Central memory CD8-positive, alpha-beta T cell (primary cell): Measurements from ENCODE around the gene HEMGN.
"Not testable (repeated sequence)": the region's sequence is repeated elsewhere in the genome, so short reads cannot be mapped to it uniquely, and the experiment has no call there.

Experiments used
- ATAC-seq: fragments of 150-1000 bp; cut with Tn5 transposase; replicated peaks from 2 replicates; pipeline ENCODE4 v1.10.0; 2022; ENCODE audit warnings: mild to moderate bottlenecking, moderate FRiP score, moderate number of reproducible peaks; ENCODE audit not compliant: poor library complexity, severe bottlenecking; ENCODE audit errors: extremely low read depth
- DNase-seq, 2 donors: peaks; one replicate each; pipeline ENCODE4 v3.0.0; 2021; ENCODE audit warnings: low spot score in 2 of 2
- H3K27ac Mint-ChIP-seq: one replicate; pipeline ENCODE4 v1.8.0; 2022; ENCODE audit warnings: low read depth, mild to moderate bottlenecking, moderate library complexity, mixed read lengths
- H3K27me3 Mint-ChIP-seq: one replicate; pipeline ENCODE4 v1.8.0; 2022; ENCODE audit warnings: mixed read lengths
- H3K36me3 Mint-ChIP-seq: one replicate; pipeline ENCODE4 v1.8.0; 2022; ENCODE audit warnings: mild to moderate bottlenecking, moderate library complexity, mixed read lengths; ENCODE audit not compliant: insufficient read depth
- H3K4me1 Mint-ChIP-seq: one replicate; pipeline ENCODE4 v1.8.0; 2022; ENCODE audit warnings: mixed read lengths
- H3K4me3 Mint-ChIP-seq: one replicate; pipeline ENCODE4 v1.8.0; 2022; ENCODE audit warnings: mild to moderate bottlenecking, moderate library complexity, mixed read lengths
- H3K9me3 Mint-ChIP-seq: one replicate; pipeline ENCODE4 v1.8.0; 2022; ENCODE audit warnings: mixed read lengths

Gene HEMGN

GRCh38 chr9:97959585-97959984, 21.6 kb upstream of the HEMGN start:
- no peaks in the 10 kb centered on the region for H3K4me1 Mint-ChIP-seq
- no peak overlapping the region for H3K27ac Mint-ChIP-seq
- no peaks in the 10 kb centered on the region for H3K36me3 Mint-ChIP-seq
- ATAC-seq (no peak), DNase-seq (no peak)
- no peak overlapping the region for H3K4me3 Mint-ChIP-seq
- no peaks in the 10 kb centered on the region for H3K9me3 Mint-ChIP-seq
- peaks cover 9% of the 10 kb centered on the region for H3K27me3 Mint-ChIP-seq

DNA sequence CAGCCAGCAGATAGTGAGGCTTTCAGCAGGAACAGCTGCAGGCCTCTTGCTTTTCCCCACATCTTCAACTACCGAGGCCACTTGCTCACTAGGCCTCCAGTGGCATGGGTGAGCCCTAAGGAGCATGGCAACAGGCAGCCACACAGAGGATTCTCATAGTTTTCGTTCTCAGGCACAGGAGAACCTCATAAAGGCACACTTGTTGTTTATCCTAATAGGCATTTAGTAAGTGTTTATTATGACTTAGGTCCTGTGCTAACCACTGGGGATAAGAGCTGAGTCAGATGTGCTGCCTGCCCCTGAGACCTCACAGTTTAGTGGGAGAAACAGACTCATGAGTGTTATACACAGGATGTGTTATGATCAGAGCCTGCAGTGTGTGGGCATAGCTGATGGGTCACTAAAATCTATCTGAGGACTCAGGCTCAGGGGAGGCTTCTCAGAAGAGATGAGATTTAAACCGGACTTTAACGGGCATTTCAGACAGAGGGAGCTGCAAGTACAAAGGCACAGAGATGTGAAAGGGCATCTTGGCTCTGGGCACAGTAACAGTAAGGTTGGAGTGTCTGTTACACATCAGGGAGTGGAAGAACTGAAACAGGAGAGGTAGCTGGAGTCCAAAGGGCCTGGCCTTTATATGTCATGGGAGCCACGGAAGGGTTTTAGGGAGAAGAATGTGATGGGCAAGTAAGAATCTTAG, 21.0 kb upstream of the HEMGN start:
- Mint-ChIP-seq H3K27ac (no peak overlapping the region), H3K4me3 (no peak overlapping the region), H3K27me3 (peaks cover 3% of the 10 kb centered on the region), H3K4me1 (no peaks in the 10 kb centered on the region), H3K36me3 (no peaks in the 10 kb centered on the region), H3K9me3 (no peaks in the 10 kb centered on the region)
- no peak for DNase-seq
- no peak for ATAC-seq

- H3K9me3 Mint-ChIP-seq: no peaks in the 10 kb centered on the region
- H3K36me3 Mint-ChIP-seq: no peaks in the 10 kb centered on the region
- no peaks in the 10 kb centered on the region for H3K27me3 Mint-ChIP-seq
- DNase-seq (no peak), ATAC-seq (no peak)
- H3K4me1 Mint-ChIP-seq: no peaks in the 10 kb centered on the region
- no peak overlapping the region for H3K27ac Mint-ChIP-seq
- H3K4me3 Mint-ChIP-seq: no peak overlapping the region
Measured at GRCh38 chr9:97956331-97956730, 18.4 kb upstream of the HEMGN start.

DNA sequence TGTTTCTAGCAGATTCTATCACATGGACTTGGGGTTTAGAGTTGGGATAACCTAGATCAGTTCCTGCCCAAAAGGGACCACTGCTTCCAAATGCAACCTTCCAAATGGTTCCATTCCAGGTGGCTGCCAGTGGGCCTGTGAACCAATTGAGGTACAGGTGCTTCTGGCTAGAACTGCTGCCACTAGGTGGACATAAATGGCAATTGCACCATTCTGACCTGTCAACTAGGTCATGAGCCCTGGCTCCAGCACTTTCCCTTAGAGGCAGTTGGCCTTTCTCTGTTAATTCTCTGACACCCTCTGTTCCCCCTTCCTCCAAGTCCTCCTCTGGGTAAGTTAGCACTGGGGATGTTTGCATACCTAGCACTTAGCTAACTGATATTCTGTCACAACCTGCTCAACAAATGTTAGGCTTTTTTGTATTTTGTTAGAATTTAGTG, 16.6 kb upstream of the HEMGN start:
- no peaks in the 10 kb centered on the region for H3K27me3 Mint-ChIP-seq
- no peak overlapping the region for H3K4me3 Mint-ChIP-seq
- DNase-seq (peak; percentile 25 to 34), ATAC-seq (peak; percentile 78)
- no peaks in the 10 kb centered on the region for H3K4me1 Mint-ChIP-seq
- no peak overlapping the region for H3K27ac Mint-ChIP-seq
- no peaks in the 10 kb centered on the region for H3K36me3 Mint-ChIP-seq
- H3K9me3 Mint-ChIP-seq: no peaks in the 10 kb centered on the region

DNA sequence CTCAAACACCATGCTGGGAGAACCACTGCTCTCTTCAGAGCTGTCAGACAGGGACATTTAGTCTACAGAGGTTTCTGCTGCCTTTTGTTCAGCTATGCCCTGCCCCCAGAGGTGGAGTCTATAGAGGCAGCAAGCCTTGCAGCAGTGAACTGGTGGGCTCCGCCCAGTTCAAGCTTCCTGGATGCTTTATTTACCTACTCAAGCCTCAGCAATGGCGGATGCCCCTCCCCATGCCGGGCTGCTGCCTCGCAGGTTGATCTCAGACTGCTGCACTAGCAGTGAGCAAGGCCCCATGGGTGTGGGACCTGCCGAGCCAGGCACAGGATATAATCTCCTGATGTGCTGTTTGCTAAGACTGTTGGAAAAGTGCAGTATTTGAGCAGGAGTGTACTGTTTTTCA, 12.9 kb upstream of the HEMGN start:
- H3K27ac Mint-ChIP-seq, DNase-seq, H3K9me3 Mint-ChIP-seq, H3K4me3 Mint-ChIP-seq, H3K4me1 Mint-ChIP-seq, H3K36me3 Mint-ChIP-seq: not testable (repeated sequence)
- peak; percentile 76 for ATAC-seq
- peaks cover 11% of the 10 kb centered on the region for H3K27me3 Mint-ChIP-seq

DNA sequence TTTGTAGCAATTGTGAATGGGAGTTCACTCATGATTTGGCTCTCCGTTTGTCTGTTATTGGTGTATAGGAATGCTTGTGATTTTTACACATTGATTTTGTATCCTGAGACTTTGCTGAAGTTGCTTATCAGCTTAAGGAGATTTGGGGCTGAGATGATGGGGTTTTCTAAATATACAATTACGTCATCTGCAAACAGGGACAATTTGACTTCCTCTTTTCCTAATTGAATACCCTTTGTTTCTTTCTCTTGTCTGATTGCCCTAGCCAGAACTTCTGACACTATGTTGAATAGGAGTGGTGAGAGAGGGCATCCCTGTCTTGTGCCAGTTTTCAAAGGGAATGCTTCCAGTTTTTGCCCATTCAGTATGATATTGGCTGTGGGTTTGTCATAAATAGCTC, 9.1 kb upstream of the HEMGN start:
- not testable (repeated sequence) for ATAC-seq, H3K36me3 Mint-ChIP-seq, H3K9me3 Mint-ChIP-seq, H3K4me3 Mint-ChIP-seq, H3K4me1 Mint-ChIP-seq, H3K27ac Mint-ChIP-seq, DNase-seq
- H3K27me3 Mint-ChIP-seq: peaks cover 11% of the 10 kb centered on the region

GRCh38 chr9:97945470-97945869, 7.5 kb upstream of the HEMGN start:
- H3K9me3 Mint-ChIP-seq, H3K4me3 Mint-ChIP-seq, H3K4me1 Mint-ChIP-seq, H3K27ac Mint-ChIP-seq, ATAC-seq, DNase-seq, H3K36me3 Mint-ChIP-seq: not testable (repeated sequence)
- peaks cover 11% of the 10 kb centered on the region for H3K27me3 Mint-ChIP-seq

GRCh38 chr9:97944612-97945011, 6.6 kb upstream of the HEMGN start:
- Mint-ChIP-seq H3K4me3 (no peak overlapping the region), H3K36me3 (no peaks in the 10 kb centered on the region), H3K27me3 (peaks cover 11% of the 10 kb centered on the region), H3K4me1 (no peaks in the 10 kb centered on the region), H3K27ac (no peak overlapping the region), H3K9me3 (no peaks in the 10 kb centered on the region)
- DNase-seq (no peak), ATAC-seq (no peak)

- H3K4me3 Mint-ChIP-seq: no peak overlapping the region
- no peak for ATAC-seq
- no peaks in the 10 kb centered on the region for H3K9me3 Mint-ChIP-seq
- DNase-seq: no peak
- peaks cover 5% of the 10 kb centered on the region for H3K4me1 Mint-ChIP-seq
- H3K27ac Mint-ChIP-seq: no peak overlapping the region
- peaks cover 5% of the 10 kb centered on the region for H3K27me3 Mint-ChIP-seq
- no peaks in the 10 kb centered on the region for H3K36me3 Mint-ChIP-seq
Measured at GRCh38 chr9:97943308-97943855, 5.4 kb upstream of the HEMGN start.

- Mint-ChIP-seq H3K27ac (no peak overlapping the region), H3K4me1 (peaks cover 15% of the 10 kb centered on the region), H3K36me3 (no peaks in the 10 kb centered on the region), H3K27me3 (no peaks in the 10 kb centered on the region), H3K9me3 (no peaks in the 10 kb centered on the region), H3K4me3 (no peak overlapping the region)
- ATAC-seq: no peak
- DNase-seq: no peak
Measured at GRCh38 chr9:97941323-97941722, 3.4 kb upstream of the HEMGN start.

GRCh38 chr9:97940741-97941140, 2.8 kb upstream of the HEMGN start:
- DNase-seq: no peak
- no peak for ATAC-seq
- Mint-ChIP-seq H3K27ac (no peak overlapping the region), H3K9me3 (no peaks in the 10 kb centered on the region), H3K36me3 (no peaks in the 10 kb centered on the region), H3K4me1 (peaks cover 15% of the 10 kb centered on the region), H3K27me3 (no peaks in the 10 kb centered on the region), H3K4me3 (no peak overlapping the region)

GRCh38 chr9:97940233-97940632, 2.3 kb upstream of the HEMGN start:
- no peaks in the 10 kb centered on the region for H3K36me3 Mint-ChIP-seq
- ATAC-seq (no peak), DNase-seq (no peak)
- H3K27ac Mint-ChIP-seq: no peak overlapping the region
- peaks cover 15% of the 10 kb centered on the region for H3K4me1 Mint-ChIP-seq
- no peaks in the 10 kb centered on the region for H3K27me3 Mint-ChIP-seq
- no peaks in the 10 kb centered on the region for H3K9me3 Mint-ChIP-seq
- no peak overlapping the region for H3K4me3 Mint-ChIP-seq

GRCh38 chr9:97936998-97937397, 974 bp downstream of the HEMGN start:
- DNase-seq (no peak), ATAC-seq (no peak)
- Mint-ChIP-seq H3K4me1 (peaks cover 15% of the 10 kb centered on the region), H3K4me3 (no peak overlapping the region), H3K27ac (no peak overlapping the region), H3K36me3 (no peaks in the 10 kb centered on the region), H3K9me3 (no peaks in the 10 kb centered on the region), H3K27me3 (no peaks in the 10 kb centered on the region)
